Peyer's patch (tissue), 4 donors: ENCODE measurements around the gene PCNT.

Experiments used
- POLR2A ChIP-seq, 2 donors: fragments of 450-650 bp; IDR thresholded peaks; one replicate each; pipeline ENCODE4 v1.5.1; 2017; ENCODE audit warnings: antibody characterized with exemption in 2 of 2, mild to moderate bottlenecking in 2 of 2, moderate library complexity in 2 of 2
- TF ChIP-seq, protein P1 (sequence below), 6 experiments: fragments of 450-650 bp in 4 of 6; fragments of 200-600 bp in 2 of 6; sonication (generic) in 1 of 6; IDR thresholded peaks; one replicate each; pipeline ENCODE4 v1.5.1; 2017 to 2019; ENCODE audit warnings: antibody characterized with exemption in 6 of 6, mild to moderate bottlenecking in 3 of 6, moderate library complexity in 1 of 6

DNA sequence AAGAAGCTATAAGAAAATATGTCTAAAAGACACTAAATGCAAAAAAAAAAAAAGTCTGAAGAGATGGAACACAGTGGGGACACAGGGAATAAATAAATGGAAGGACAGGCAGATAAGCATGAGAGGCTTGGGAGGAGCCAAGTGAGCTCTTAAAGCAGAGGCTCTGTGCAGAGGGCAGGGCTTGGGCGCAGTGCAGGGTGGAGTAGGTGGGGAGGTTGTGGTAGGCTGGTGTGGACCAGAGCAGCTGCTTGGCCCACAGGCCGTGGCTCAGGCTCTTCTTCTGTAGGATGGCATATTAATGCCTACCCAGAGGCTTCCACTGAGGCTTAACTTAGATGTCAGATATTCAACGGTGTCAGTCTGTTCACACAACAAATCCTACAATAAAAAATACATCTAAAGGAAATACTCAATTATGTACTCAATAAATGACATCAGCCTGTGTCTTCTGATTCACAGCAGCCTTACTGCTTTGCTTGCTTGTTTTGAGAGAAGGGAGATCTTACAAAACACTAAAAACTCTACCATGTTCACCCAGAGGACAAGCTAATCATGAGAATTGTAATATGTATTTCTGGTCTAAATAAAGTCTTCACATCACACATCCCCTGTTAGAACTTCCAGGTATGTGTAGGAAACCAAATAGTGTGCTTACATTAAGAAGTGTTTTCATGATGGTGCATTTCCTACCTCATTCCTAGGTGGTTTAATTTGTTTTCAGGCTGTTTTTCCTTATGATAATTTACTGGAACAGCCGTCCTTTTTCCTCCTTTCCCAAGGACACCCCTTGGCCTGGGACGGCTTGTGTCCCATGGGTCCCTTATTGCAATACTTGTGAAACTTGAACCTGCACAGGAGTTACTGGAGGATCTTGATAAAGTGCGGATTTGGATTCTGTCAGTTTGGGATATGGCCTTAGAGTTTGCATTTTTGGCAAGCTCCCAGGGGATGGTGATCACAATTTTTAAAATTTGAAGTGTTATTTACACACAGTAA lies 159.6 kb downstream of the PCNT start:
- TF ChIP-seq, protein P1, sequence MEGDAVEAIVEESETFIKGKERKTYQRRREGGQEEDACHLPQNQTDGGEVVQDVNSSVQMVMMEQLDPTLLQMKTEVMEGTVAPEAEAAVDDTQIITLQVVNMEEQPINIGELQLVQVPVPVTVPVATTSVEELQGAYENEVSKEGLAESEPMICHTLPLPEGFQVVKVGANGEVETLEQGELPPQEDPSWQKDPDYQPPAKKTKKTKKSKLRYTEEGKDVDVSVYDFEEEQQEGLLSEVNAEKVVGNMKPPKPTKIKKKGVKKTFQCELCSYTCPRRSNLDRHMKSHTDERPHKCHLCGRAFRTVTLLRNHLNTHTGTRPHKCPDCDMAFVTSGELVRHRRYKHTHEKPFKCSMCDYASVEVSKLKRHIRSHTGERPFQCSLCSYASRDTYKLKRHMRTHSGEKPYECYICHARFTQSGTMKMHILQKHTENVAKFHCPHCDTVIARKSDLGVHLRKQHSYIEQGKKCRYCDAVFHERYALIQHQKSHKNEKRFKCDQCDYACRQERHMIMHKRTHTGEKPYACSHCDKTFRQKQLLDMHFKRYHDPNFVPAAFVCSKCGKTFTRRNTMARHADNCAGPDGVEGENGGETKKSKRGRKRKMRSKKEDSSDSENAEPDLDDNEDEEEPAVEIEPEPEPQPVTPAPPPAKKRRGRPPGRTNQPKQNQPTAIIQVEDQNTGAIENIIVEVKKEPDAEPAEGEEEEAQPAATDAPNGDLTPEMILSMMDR (IDR thresholded peaks at IDR 0.05) = no peak
- no peak for TF ChIP-seq POLR2A (IDR thresholded peaks at IDR 0.05)
